Liver (tissue), 9 donors: ENCODE measurements around the gene CAPNS2. TPM values are rescaled to one million over a fixed set of nuclear protein-coding genes. Genes with fewer than 3 reads are reported as not detected.

Experiments used
- DNase-seq: peaks from one replicate; pipeline ENCODE4 v3.0.0-alpha.2; 2017; ENCODE audit warnings: low spot score
- H3K27ac ChIP-seq, 2 donors: one replicate each; pipeline ENCODE4 v1.7.0; 2013; ENCODE audit warnings: inconsistent platforms in 2 of 2, low read length in 2 of 2, control low read depth in 1 of 2, low read depth in 1 of 2, mild to moderate bottlenecking in 1 of 2
- H3K27me3 ChIP-seq, 4 donors: one replicate each; pipeline versions ENCODE4 v1.6.1 to v1.7.0; 2013; ENCODE audit warnings: low read length in 3 of 4, inconsistent platforms in 1 of 4, mild to moderate bottlenecking in 1 of 4, moderate library complexity in 1 of 4; ENCODE audit not compliant: control insufficient read depth in 4 of 4, insufficient read depth in 4 of 4
- H3K36me3 ChIP-seq, 4 donors: one replicate each; pipeline versions ENCODE4 v1.6.1 to v1.7.0; 2013; ENCODE audit warnings: low read length in 3 of 4, mild to moderate bottlenecking in 3 of 4, low read depth in 1 of 4, moderate library complexity in 1 of 4; ENCODE audit not compliant: control insufficient read depth in 4 of 4, insufficient read depth in 3 of 4
- H3K4me1 ChIP-seq, 4 donors: one replicate each; pipeline versions ENCODE4 v1.6.1 to v1.7.0; 2013; ENCODE audit warnings: low read length in 3 of 4, mild to moderate bottlenecking in 3 of 4, moderate library complexity in 1 of 4; ENCODE audit not compliant: control insufficient read depth in 4 of 4, insufficient read depth in 4 of 4
- H3K4me3 ChIP-seq, 3 donors: one replicate each; pipeline versions ENCODE4 v1.6.1 to v1.7.0; 2013; ENCODE audit warnings: low read length in 3 of 3, control low read depth in 1 of 3, low read depth in 1 of 3, mild to moderate bottlenecking in 1 of 3
- H3K9ac ChIP-seq, 2 donors: one replicate each; pipeline ENCODE4 v1.7.0; 2013; ENCODE audit warnings: low read length in 2 of 2, mild to moderate bottlenecking in 2 of 2, moderate library complexity in 2 of 2, control low read depth in 1 of 2, low read depth in 1 of 2
- H3K9me3 ChIP-seq, 4 donors: one replicate each; pipeline versions ENCODE4 v1.6.1 to v1.7.0; 2013; ENCODE audit warnings: low read length in 3 of 4; ENCODE audit not compliant: control insufficient read depth in 4 of 4
- ATF3 ChIP-seq: IDR thresholded peaks from 2 replicates; pipeline ENCODE4 v1.6.1; 2016; ENCODE audit warnings: antibody characterized with exemption
- CTCF ChIP-seq: fragments of 150-350 bp; IDR thresholded peaks from 2 replicates; pipeline ENCODE4 v1.5.1; 2017; ENCODE audit warnings: improper control_type of control experiment, low read depth, low read length; ENCODE audit not compliant: missing input control
- EGR1 ChIP-seq, 2 donors: IDR thresholded peaks; 2 replicates each; pipeline ENCODE4 v1.6.1; 2016 to 2018; ENCODE audit warnings: antibody characterized with exemption in 2 of 2, low read depth in 2 of 2
- FOXA1 ChIP-seq: IDR thresholded peaks from 2 replicates; pipeline ENCODE4 v1.6.1; 2016; ENCODE audit warnings: antibody characterized with exemption
- FOXA2 ChIP-seq: IDR thresholded peaks from 2 replicates; pipeline ENCODE4 v1.6.1; 2016; ENCODE audit warnings: antibody characterized with exemption
- GABPA ChIP-seq, 2 donors: IDR thresholded peaks in 1 of 2; conservative IDR thresholded peaks in 1 of 2; 2 replicates each; pipeline ENCODE4 v1.6.1; 2016; ENCODE audit warnings: antibody characterized with exemption in 2 of 2, mild to moderate bottlenecking in 1 of 2, moderate library complexity in 1 of 2
- HNF4A ChIP-seq, 2 donors: conservative IDR thresholded peaks; 2 replicates each; pipeline ENCODE4 v1.6.1; 2016; ENCODE audit warnings: antibody characterized with exemption in 2 of 2, mild to moderate bottlenecking in 2 of 2
- HNF4G ChIP-seq: IDR thresholded peaks from 2 replicates; pipeline ENCODE4 v1.6.1; 2016; ENCODE audit warnings: antibody characterized with exemption
- JUND ChIP-seq, 2 donors: IDR thresholded peaks; 2 replicates each; pipeline ENCODE4 v1.6.1; 2016; ENCODE audit warnings: antibody characterized with exemption in 2 of 2
- MAX ChIP-seq: IDR thresholded peaks from 2 replicates; pipeline ENCODE4 v1.6.1; 2016; ENCODE audit warnings: antibody characterized with exemption
- NR2F2 ChIP-seq: IDR thresholded peaks from 2 replicates; pipeline ENCODE4 v1.6.1; 2016; ENCODE audit warnings: antibody characterized with exemption
- RAD21 ChIP-seq, 2 donors: IDR thresholded peaks; 2 replicates each; pipeline ENCODE4 v1.6.1; 2016; ENCODE audit warnings: antibody characterized with exemption in 2 of 2, mild to moderate bottlenecking in 2 of 2
- REST ChIP-seq: IDR thresholded peaks from 2 replicates; pipeline ENCODE4 v1.6.1; 2016; ENCODE audit warnings: antibody characterized with exemption, mild to moderate bottlenecking
- RXRA ChIP-seq, 2 donors: IDR thresholded peaks; 2 replicates each; pipeline ENCODE4 v1.6.1; 2017 to 2018; ENCODE audit warnings: antibody characterized with exemption in 2 of 2, mild to moderate bottlenecking in 1 of 2
- SP1 ChIP-seq: IDR thresholded peaks from 2 replicates; pipeline ENCODE4 v1.6.1; 2018; ENCODE audit warnings: antibody characterized with exemption, mild to moderate bottlenecking
- TAF1 ChIP-seq: conservative IDR thresholded peaks from 2 replicates; pipeline ENCODE4 v1.6.1; 2016; ENCODE audit warnings: antibody characterized with exemption, mild to moderate bottlenecking
- YY1 ChIP-seq: IDR thresholded peaks from 2 replicates; pipeline ENCODE4 v1.6.1; 2016; ENCODE audit warnings: antibody characterized with exemption, mild to moderate bottlenecking
- polyA plus RNA-seq, 2 donors: library from polyadenylated mRNA; stranded (reverse) in 1 of 2; unstranded in 1 of 2; fragments of 200-250 nt in 1 of 2; fragments of >200 nt in 1 of 2; fragmentation: Nextera tagmentation in 1 of 2; extraction: Ambion mirVana in 1 of 2; gene quantifications; one replicate each; pipeline versions ENCODE4 v1.2.1 to v1.2.3, GENCODE V29; 2013 to 2015
- total RNA-seq, 2 donors: library from RNA; depleted of rRNA; stranded (reverse); fragments of >200 nt; gene quantifications; one replicate each; pipeline ENCODE4 v1.2.3, GENCODE V29; 2014
- TF ChIP-seq, protein P1 (sequence below): IDR thresholded peaks from 2 replicates; pipeline ENCODE4 v1.6.1; 2016; ENCODE audit warnings: antibody characterized with exemption
- donor health status: healthy.
- donor health status: healthy.
- donor health status: healthy.
- donor health status: healthy.
- donor health status: healthy.

Gene CAPNS2
- total and polyA plus RNA-seq, 4 donors = 0.33 to 0.42 TPM; not detected in 2

- no peak overlapping the region for H3K27ac ChIP-seq
- no peak for DNase-seq
- H3K4me3 ChIP-seq = no peak overlapping the region
- H3K9me3 ChIP-seq = no peaks in the 10 kb centered on the region
- TF ChIP-seq TAF1 = no peak
- no peak for TF ChIP-seq HNF4A (conservative IDR thresholded peaks at IDR 0.05)
- no peak for TF ChIP-seq ATF3
- no peak for TF ChIP-seq EGR1 (IDR thresholded peaks at IDR 0.05; ENCODE audit: low read depth in 2 of 2)
- TF ChIP-seq RXRA (IDR thresholded peaks at IDR 0.05) = no peak
- TF ChIP-seq FOXA2 = no peak
- TF ChIP-seq SP1 = no peak
- TF ChIP-seq JUND (IDR thresholded peaks at IDR 0.05) = no peak
- TF ChIP-seq YY1 = no peak
- TF ChIP-seq, protein P1, sequence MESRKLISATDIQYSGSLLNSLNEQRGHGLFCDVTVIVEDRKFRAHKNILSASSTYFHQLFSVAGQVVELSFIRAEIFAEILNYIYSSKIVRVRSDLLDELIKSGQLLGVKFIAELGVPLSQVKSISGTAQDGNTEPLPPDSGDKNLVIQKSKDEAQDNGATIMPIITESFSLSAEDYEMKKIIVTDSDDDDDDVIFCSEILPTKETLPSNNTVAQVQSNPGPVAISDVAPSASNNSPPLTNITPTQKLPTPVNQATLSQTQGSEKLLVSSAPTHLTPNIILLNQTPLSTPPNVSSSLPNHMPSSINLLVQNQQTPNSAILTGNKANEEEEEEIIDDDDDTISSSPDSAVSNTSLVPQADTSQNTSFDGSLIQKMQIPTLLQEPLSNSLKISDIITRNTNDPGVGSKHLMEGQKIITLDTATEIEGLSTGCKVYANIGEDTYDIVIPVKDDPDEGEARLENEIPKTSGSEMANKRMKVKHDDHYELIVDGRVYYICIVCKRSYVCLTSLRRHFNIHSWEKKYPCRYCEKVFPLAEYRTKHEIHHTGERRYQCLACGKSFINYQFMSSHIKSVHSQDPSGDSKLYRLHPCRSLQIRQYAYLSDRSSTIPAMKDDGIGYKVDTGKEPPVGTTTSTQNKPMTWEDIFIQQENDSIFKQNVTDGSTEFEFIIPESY = no peak
- no peak for TF ChIP-seq CTCF
- no peak for TF ChIP-seq REST
- TF ChIP-seq GABPA (IDR thresholded peaks at IDR 0.05 in 1 of 2, conservative IDR thresholded peaks at IDR 0.05 in 1 of 2) = no peak
- no peak for TF ChIP-seq MAX
- TF ChIP-seq FOXA1 = no peak
- TF ChIP-seq NR2F2 = no peak
- TF ChIP-seq RAD21 (IDR thresholded peaks at IDR 0.05) = no peak
- no peak for TF ChIP-seq HNF4G
- peaks cover 0 to 3% (median 0%) of the 10 kb centered on the region in 4 donors for H3K36me3 ChIP-seq
- H3K9ac ChIP-seq = no peak overlapping the region
- H3K4me1 ChIP-seq = no peaks in the 10 kb centered on the region
- no peaks in the 10 kb centered on the region for H3K27me3 ChIP-seq
Observed at GRCh38 chr16:55552621-55553020, 13.9 kb upstream of the CAPNS2 start.
